GM21717 (cell line): ENCODE results near the gene ITGB1BP2.
"Not testable (repeated sequence)": the region's sequence is repeated elsewhere in the genome, so short reads cannot be mapped to it uniquely, and the experiment has no call there.

Source experiments
- ATAC-seq: cut with Tn5 transposase; IDR thresholded peaks from one replicate; pipeline ENCODE4 v1.9.1; 2021; ENCODE audit warnings: mild to moderate bottlenecking, moderate library complexity; ENCODE audit not compliant: unreplicated experiment

Gene ITGB1BP2

GRCh38 chrX:71301195-71301924 lies at the start of gene ITGB1BP2:
Gene ITGB1BP2, plus strand, starts transcription at chrX:71301750. Its CDS starts 57 bp downstream, at chrX:71301807.
- ATAC-seq: no peak

- no peak for ATAC-seq
Observed at GRCh38 chrX:71252221-71252620, 49.3 kb upstream of the ITGB1BP2 start.

GRCh38 chrX:71253253-71254091 lies 48.1 kb upstream of the ITGB1BP2 start:
- ATAC-seq: no peak

GRCh38 chrX:71254092-71254963 lies 47.2 kb upstream of the ITGB1BP2 start, which contains the start of gene ZMYM3:
Gene ZMYM3, minus strand, starts transcription at chrX:71254140. Its CDS starts 885 bp downstream, at chrX:71253255.
- peak; percentile 74 for ATAC-seq

- no peak for ATAC-seq
Observed at GRCh38 chrX:71256051-71256450, 45.5 kb upstream of the ITGB1BP2 start.

GRCh38 chrX:71256856-71257255 lies 44.7 kb upstream of the ITGB1BP2 start:
- ATAC-seq: no peak

GRCh38 chrX:71268624-71269023 lies 32.9 kb upstream of the ITGB1BP2 start:
- not testable (repeated sequence) for ATAC-seq

- ATAC-seq: no peak
Observed at GRCh38 chrX:71269801-71270395, 31.7 kb upstream of the ITGB1BP2 start.

- not testable (repeated sequence) for ATAC-seq
Observed at GRCh38 chrX:71272313-71272712, 29.2 kb upstream of the ITGB1BP2 start.

GRCh38 chrX:71281300-71281699 lies 20.2 kb upstream of the ITGB1BP2 start:
- ATAC-seq: not testable (repeated sequence)

GRCh38 chrX:71282514-71283402 lies 18.8 kb upstream of the ITGB1BP2 start:
- peak; percentile 32 for ATAC-seq

GRCh38 chrX:71283403-71284143 lies 18.0 kb upstream of the ITGB1BP2 start, which contains the start of gene NONO:
Gene NONO, plus strand, starts transcription at chrX:71283635. Its CDS starts 7,003 bp downstream, at chrX:71290638.
- ATAC-seq: peak; percentile 69

- ATAC-seq: no peak
Observed at GRCh38 chrX:71285929-71286328, 15.6 kb upstream of the ITGB1BP2 start.

- ATAC-seq: no peak
Observed at GRCh38 chrX:71291381-71291780, 10.2 kb upstream of the ITGB1BP2 start.

GRCh38 chrX:71292669-71293365 lies 8.7 kb upstream of the ITGB1BP2 start:
- no peak for ATAC-seq

- no peak for ATAC-seq
Observed at GRCh38 chrX:71296806-71297205, 4.7 kb upstream of the ITGB1BP2 start.

GRCh38 chrX:71298119-71298518 lies 3.4 kb upstream of the ITGB1BP2 start:
- ATAC-seq: no peak

- not testable (repeated sequence) for ATAC-seq
Observed at GRCh38 chrX:71300064-71300463, 1.5 kb upstream of the ITGB1BP2 start.
